Thymus (tissue), 11 donors: Measurements from ENCODE around the gene OR4K1. TPM values are rescaled to one million over a fixed set of nuclear protein-coding genes. Genes with fewer than 3 reads are reported as not detected.
"Not testable (repeated sequence)": the region's sequence is repeated elsewhere in the genome, so short reads cannot be mapped to it uniquely, and the experiment has no call there.

Source experiments
- DNase-seq, 9 donors: peaks; one replicate each; pipeline ENCODE4 v3.0.0-alpha.2; 2013; ENCODE audit warnings: low spot score in 9 of 9, low read depth in 6 of 9, missing footprints in 1 of 9
- H3K27ac ChIP-seq, 2 donors: one replicate each; pipeline ENCODE4 v1.5.1; 2013; ENCODE audit warnings: control low read depth in 1 of 2, low read depth in 1 of 2, low read length in 1 of 2, mild to moderate bottlenecking in 1 of 2, moderate library complexity in 1 of 2
- H3K27me3 ChIP-seq, 2 donors: one replicate each; pipeline ENCODE4 v1.5.1; 2013; ENCODE audit warnings: low read length in 1 of 2; ENCODE audit not compliant: control insufficient read depth in 2 of 2, insufficient read depth in 1 of 2
- H3K36me3 ChIP-seq, 2 donors: one replicate each; pipeline ENCODE4 v1.5.1; 2013; ENCODE audit warnings: low read length in 1 of 2, mild to moderate bottlenecking in 1 of 2, moderate library complexity in 1 of 2; ENCODE audit not compliant: control insufficient read depth in 2 of 2, insufficient read depth in 2 of 2
- H3K4me1 ChIP-seq, 2 donors: one replicate each; pipeline ENCODE4 v1.5.1; 2013; ENCODE audit warnings: low read length in 2 of 2; ENCODE audit not compliant: control insufficient read depth in 2 of 2, insufficient read depth in 2 of 2
- H3K4me3 ChIP-seq, 2 donors: one replicate each; pipeline ENCODE4 v1.5.1; 2013; ENCODE audit warnings: low read length in 2 of 2, control low read depth in 1 of 2, mild to moderate bottlenecking in 1 of 2
- H3K9me3 ChIP-seq, 2 donors: one replicate each; pipeline ENCODE4 v1.5.1; 2013; ENCODE audit warnings: low read length in 1 of 2, mild to moderate bottlenecking in 1 of 2; ENCODE audit not compliant: control insufficient read depth in 2 of 2, insufficient read depth in 1 of 2
- WGBS: extraction: QIAGEN DNeasy Blood & Tissue Kit; methylation state at CpG from one replicate; pipeline ENCODE4 v1.1.7; 2013; 5-methylcytosine and 5-hydroxymethylcytosine counted together
- polyA plus RNA-seq: library from polyadenylated mRNA; stranded (reverse); fragments of 200-250 nt; gene quantifications from one replicate; pipeline ENCODE4 v1.2.3, GENCODE V29; 2013
- total RNA-seq: library from RNA; stranded (reverse); fragments of 120-200 nt; gene quantifications from one replicate; pipeline ENCODE4 v1.2.4, GENCODE V29; 2013
- donor health status: healthy.

OR4K1 gene
- total and polyA plus RNA-seq, 2 donors, result 0.02 TPM; not detected in 1

DNA sequence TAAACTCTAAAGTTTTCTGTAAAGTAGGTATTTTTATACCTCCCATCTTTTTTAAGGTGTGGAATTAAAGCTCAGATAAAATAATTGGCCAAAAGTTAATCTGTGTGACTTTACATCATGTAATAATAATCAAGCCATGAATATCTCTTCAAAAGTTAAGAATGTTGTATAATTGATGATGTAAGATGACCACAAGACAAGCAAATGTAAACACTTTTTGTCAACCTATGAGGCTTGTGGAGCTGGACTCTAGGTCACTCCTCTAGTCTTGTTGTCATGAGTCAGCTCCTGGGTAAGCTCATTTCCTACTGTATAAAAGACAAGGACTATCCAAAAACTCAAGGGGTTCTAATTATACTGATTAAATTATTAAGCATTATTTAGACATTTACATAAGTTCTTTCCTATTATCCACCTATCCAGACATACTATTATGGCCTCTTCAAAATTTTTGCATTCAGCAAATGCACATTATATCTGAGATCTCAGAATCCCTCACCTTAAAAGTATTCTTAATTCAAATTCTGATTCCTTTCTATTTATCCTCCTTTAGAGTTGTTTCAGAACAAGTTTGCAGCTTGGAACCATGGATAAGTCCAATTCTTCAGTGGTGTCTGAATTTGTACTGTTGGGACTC lies 10.6 kb upstream of the OR4K1 start, which contains the start of gene OR4K5:
TSS of gene OR4K5 (plus strand) at position 587 of the 637 bp plus-strand sequence. CDS start at position 587, 0 bp downstream.
- no peaks in the 10 kb centered on the region for H3K36me3 ChIP-seq
- H3K9me3 ChIP-seq, result peaks cover 0 to 3% of the 10 kb centered on the region in 2 donors
- DNase-seq, result no peak

DNA sequence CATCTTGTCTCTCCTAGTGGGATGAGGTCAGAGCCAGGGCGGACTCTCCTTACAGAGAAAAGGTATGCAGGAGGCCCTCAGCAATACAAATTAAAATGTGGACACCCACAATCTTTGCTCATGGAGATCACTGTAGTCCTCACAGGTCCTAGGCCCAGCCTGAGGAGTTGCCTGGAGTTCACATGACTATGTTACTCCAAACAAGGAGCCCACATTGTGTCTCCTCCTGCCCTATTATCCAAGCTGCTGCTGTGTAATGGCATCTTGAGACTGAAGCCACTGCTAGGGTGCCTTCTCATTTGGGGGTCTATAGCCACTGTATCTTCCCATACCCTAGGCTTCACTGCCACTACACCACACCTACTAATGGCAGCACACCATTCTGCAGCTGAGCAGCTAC lies 11.0 kb downstream of the OR4K1 start:
- no peaks in the 10 kb centered on the region for H3K27me3 ChIP-seq
- DNase-seq, result no peak
- H3K9me3 ChIP-seq, result no peaks in the 10 kb centered on the region
- H3K27ac ChIP-seq, result no peak overlapping the region
- H3K4me1 ChIP-seq, result no peaks in the 10 kb centered on the region
- WGBS, result 98% methylated on average over 1 of the region's 1 CpG
- H3K36me3 ChIP-seq, result no peaks in the 10 kb centered on the region
- H3K4me3 ChIP-seq, result no peak overlapping the region

More for the DNA sequence above, 10.6 kb upstream of the OR4K1 start, which contains the start of gene OR4K5:
- no peak within 1 kb of the TSS for H3K4me3 ChIP-seq
- no peak within 1 kb of the TSS for H3K27ac ChIP-seq
- H3K4me1 ChIP-seq, result no peaks in the 10 kb centered on the region
- no peaks in the 10 kb centered on the region for H3K27me3 ChIP-seq

DNA sequence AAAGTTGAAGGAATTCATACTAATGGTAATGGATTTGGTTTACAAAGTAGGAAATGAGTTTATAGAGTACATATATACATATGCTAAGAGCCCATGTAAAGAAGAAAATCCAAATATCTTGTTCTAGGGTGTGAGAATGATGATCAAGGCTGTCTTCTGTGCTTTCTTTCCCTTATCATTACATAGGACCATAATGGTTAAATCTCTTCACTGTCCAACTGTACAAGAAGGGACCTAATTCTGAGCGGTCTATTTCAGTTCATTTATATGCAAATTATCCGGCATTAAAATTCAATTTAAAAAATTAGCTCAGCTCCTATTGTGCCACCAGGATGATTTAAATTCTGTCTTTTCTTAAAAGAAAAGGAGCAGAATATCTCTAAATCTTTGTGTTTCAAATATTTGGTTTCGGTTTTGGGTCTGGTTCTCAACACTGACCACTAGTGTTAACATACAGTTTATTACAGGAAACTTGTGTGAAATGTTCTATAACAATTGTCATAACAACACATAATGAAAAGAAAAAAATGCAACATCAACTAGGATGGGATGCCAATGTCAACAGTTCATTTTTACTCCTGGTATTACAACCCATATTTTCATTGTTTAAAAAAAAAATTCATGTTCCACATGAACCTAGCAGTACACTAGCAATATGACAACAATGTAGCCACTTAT lies 16.8 kb downstream of the OR4K1 start:
- Histone ChIP-seq H3K4me3 (no peak overlapping the region), H3K9me3 (no peaks in the 10 kb centered on the region), H3K36me3 (no peaks in the 10 kb centered on the region), H3K27me3 (no peaks in the 10 kb centered on the region), H3K27ac (no peak overlapping the region), H3K4me1 (no peaks in the 10 kb centered on the region)
- no peak for DNase-seq
- WGBS, result 87% methylated on average over 3 of the region's 3 CpGs

DNA sequence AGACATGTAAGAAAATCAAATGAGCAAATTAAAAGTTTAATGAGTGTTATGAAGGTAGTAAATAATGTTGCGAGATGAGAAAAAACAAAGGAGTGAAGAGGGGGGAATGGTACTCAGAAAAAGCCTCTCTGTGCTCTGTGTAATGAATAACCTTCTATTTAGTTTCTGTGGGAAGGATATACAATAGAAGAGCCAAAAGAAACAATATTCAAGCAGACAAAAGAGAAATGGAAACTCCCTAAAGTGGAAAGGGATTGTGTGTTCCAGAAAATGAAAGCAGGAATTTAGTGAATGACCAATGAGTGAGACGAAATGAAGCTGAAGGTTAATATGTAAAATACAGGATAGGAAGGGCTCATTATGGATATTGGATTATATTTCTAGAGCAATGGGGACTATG lies 18.5 kb downstream of the OR4K1 start:
- Histone ChIP-seq H3K4me3 (no peak overlapping the region), H3K27me3 (no peaks in the 10 kb centered on the region), H3K4me1 (no peaks in the 10 kb centered on the region), H3K9me3 (no peaks in the 10 kb centered on the region), H3K36me3 (no peaks in the 10 kb centered on the region), H3K27ac (no peak overlapping the region)
- no peak for DNase-seq
- 86% methylated on average over 2 of the region's 2 CpGs for WGBS

DNA sequence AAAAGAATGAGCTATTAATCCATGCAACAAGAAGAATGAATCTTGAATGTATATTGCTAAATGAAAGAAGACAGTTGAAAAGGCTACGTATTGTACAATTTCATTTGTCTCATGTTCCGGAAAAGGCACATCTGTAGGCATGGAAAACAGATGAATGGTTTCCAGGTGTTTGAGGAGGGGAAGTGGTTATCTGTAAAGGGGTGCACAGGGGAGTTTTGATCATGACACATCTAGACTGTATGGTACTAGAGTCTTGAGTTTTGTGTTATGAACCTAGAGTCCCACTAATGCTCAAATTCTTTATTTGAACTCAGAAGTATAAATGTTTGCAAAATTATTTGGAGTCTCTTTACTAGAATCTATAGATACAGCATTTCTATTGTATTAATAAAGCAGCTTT lies 39.0 kb downstream of the OR4K1 start:
- DNase-seq, H3K4me1 ChIP-seq, H3K27me3 ChIP-seq, H3K36me3 ChIP-seq, H3K9me3 ChIP-seq, H3K27ac ChIP-seq, H3K4me3 ChIP-seq: not testable (repeated sequence)
- WGBS, result 54% methylated on average over 2 of the region's 2 CpGs

DNA sequence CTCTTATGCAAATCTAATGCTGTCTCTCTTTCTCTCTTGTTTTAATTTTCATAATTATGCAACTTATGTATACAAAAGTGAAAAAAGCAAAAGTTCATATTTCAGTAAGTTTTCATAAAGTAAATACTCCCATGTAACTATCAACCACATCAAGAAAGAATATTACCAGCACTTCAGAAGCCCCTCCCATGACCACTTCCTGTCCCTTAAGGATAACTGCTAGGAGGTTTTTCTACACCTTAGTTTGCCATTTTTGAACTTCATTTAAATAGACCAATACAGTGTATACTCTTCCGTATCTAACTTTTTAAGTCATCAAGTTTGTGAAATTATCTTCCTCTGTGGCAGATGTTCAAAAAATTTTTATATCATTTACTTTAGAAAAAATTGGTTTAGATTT lies 44.1 kb downstream of the OR4K1 start:
- Histone ChIP-seq H3K4me1 (no peaks in the 10 kb centered on the region), H3K27ac (no peak overlapping the region), H3K27me3 (no peaks in the 10 kb centered on the region), H3K36me3 (no peaks in the 10 kb centered on the region), H3K4me3 (no peak overlapping the region), H3K9me3 (no peaks in the 10 kb centered on the region)
- WGBS, result 10% methylated on average over 1 of the region's 1 CpG
- DNase-seq, result no peak

DNA sequence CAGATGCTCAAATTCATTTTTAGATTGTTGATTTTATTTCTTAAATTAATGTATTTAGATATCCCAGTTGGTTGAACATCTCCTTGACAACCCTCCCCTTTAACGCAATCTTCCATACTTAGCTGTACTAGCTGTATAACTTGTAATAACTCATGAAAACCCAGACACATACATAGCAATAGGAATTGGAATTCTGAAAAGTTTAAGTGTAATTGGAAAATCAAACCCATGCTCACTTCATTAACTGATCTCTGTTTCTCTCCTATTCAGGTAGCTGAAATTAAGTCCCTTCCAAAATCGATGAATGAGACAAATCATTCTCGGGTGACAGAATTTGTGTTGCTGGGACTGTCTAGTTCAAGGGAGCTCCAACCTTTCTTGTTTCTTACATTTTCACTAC lies 44.6 kb downstream of the OR4K1 start, which contains the start of gene OR4K15:
TSS of gene OR4K15 (plus strand) at position 301 of the 400 bp plus-strand sequence. CDS start at position 301, 0 bp downstream.
- DNase-seq, result no peak
- WGBS, result 98% methylated on average over 3 of the region's 3 CpGs

More for the DNA sequence above, 44.6 kb downstream of the OR4K1 start, which contains the start of gene OR4K15:
- no peaks in the 10 kb centered on the region for H3K27me3 ChIP-seq
- no peak within 1 kb of the TSS for H3K27ac ChIP-seq
- no peaks in the 10 kb centered on the region for H3K9me3 ChIP-seq
- no peak within 1 kb of the TSS for H3K4me3 ChIP-seq
- H3K36me3 ChIP-seq, result no peaks in the 10 kb centered on the region
- H3K4me1 ChIP-seq, result no peaks in the 10 kb centered on the region

Other genes with a start within 250 kb of the OR4K1 start
- gene OR11H2, start 217.0 kb upstream of the OR4K1 start, total RNA-seq, result not detected
- gene OR11H2, start 217.0 kb upstream of the OR4K1 start, polyA plus RNA-seq, result not detected
- not detected for gene OR4Q3, start 187.3 kb upstream of the OR4K1 start, total RNA-seq
- not detected for gene OR4Q3, start 187.3 kb upstream of the OR4K1 start, polyA plus RNA-seq
- not detected for gene OR4M1, start 157.4 kb upstream of the OR4K1 start, total RNA-seq
- gene OR4M1, start 157.4 kb upstream of the OR4K1 start, polyA plus RNA-seq, result not detected
- gene OR4N2, start 127.1 kb upstream of the OR4K1 start, total RNA-seq, result not detected
- 0.07 TPM for gene OR4N2, start 127.1 kb upstream of the OR4K1 start, polyA plus RNA-seq
- gene OR4K2, start 55.8 kb upstream of the OR4K1 start, total RNA-seq, result not detected
- gene OR4K2, start 55.8 kb upstream of the OR4K1 start, polyA plus RNA-seq, result under 0.01 TPM
- gene OR4K5, start 10.3 kb upstream of the OR4K1 start, total RNA-seq, result not detected
- gene OR4K5, start 10.3 kb upstream of the OR4K1 start, polyA plus RNA-seq, result not detected
- not detected for gene OR4K15, start 44.7 kb downstream of the OR4K1 start, total RNA-seq
- gene OR4K15, start 44.7 kb downstream of the OR4K1 start, polyA plus RNA-seq, result not detected
- not detected for gene OR4Q2, start 71.2 kb downstream of the OR4K1 start, total RNA-seq
- gene OR4Q2, start 71.2 kb downstream of the OR4K1 start, polyA plus RNA-seq, result not detected
- gene OR4K14, start 88.4 kb downstream of the OR4K1 start, total RNA-seq, result not detected
- gene OR4K14, start 88.4 kb downstream of the OR4K1 start, polyA plus RNA-seq, result not detected
- gene OR4K13, start 105.1 kb downstream of the OR4K1 start, total RNA-seq, result not detected
- not detected for gene OR4K13, start 105.1 kb downstream of the OR4K1 start, polyA plus RNA-seq
- not detected for gene OR4L1, start 129.1 kb downstream of the OR4K1 start, total RNA-seq
- gene OR4L1, start 129.1 kb downstream of the OR4K1 start, polyA plus RNA-seq, result not detected
- gene OR4K17, start 179.8 kb downstream of the OR4K1 start, total RNA-seq, result not detected
- gene OR4K17, start 179.8 kb downstream of the OR4K1 start, polyA plus RNA-seq, result under 0.01 TPM
- not detected for gene OR4N5, start 207.9 kb downstream of the OR4K1 start, total RNA-seq
- gene OR4N5, start 207.9 kb downstream of the OR4K1 start, polyA plus RNA-seq, result under 0.01 TPM